Prostate gland (tissue), 2 donors: ENCODE data around the gene AKAP13. TPM values are rescaled to one million over a fixed set of nuclear protein-coding genes. Genes with fewer than 3 reads are reported as not detected.

Source experiments
- DNase-seq: peaks from one replicate; pipeline ENCODE4 v3.0.0-alpha.2; 2019; ENCODE audit warnings: low spot score
- H3K27ac ChIP-seq, 2 donors: fragments of 200-600 bp; sonication (generic); 2 replicates each; pipeline ENCODE4 v1.5.1; 2017 to 2019
- H3K27me3 ChIP-seq: fragments of 200-600 bp; sonication (generic); replicated peaks from 2 replicates; pipeline ENCODE4 v1.5.1; 2019; ENCODE audit not compliant: insufficient read depth
- H3K36me3 ChIP-seq, 2 donors: fragments of 200-600 bp; sonication (generic); 1 replicate in 1 of 2; 2 replicates in 1 of 2; pipeline versions ENCODE4 v1.5.1 to v1.8.1; 2017 to 2019
- H3K4me1 ChIP-seq: fragments of 200-600 bp; sonication (generic); replicated peaks from 2 replicates; pipeline ENCODE4 v1.5.1; 2019
- H3K4me3 ChIP-seq, 2 donors: fragments of 200-600 bp; sonication (generic); 2 replicates each; pipeline ENCODE4 v1.5.1; 2017 to 2019
- H3K9me3 ChIP-seq: fragments of 200-600 bp; sonication (generic); 2 replicates; pipeline ENCODE4 v1.5.1; 2017
- CTCF ChIP-seq, 4 experiments: fragments of 200-600 bp in 2 of 4; fragments of 450-650 bp in 2 of 4; sonication (generic) in 2 of 4; IDR thresholded peaks; 1 replicate in 3 of 4; 2 replicates in 1 of 4; pipeline ENCODE4 v1.5.1; 2016 to 2019; ENCODE audit warnings: antibody characterized with exemption in 4 of 4, mild to moderate bottlenecking in 2 of 4, moderate library complexity in 2 of 4
- POLR2A ChIP-seq: fragments of 450-650 bp; IDR thresholded peaks from one replicate; pipeline ENCODE4 v1.6.1; 2016; ENCODE audit warnings: antibody characterized with exemption, mild to moderate bottlenecking
- POLR2AphosphoS5 ChIP-seq: sonication (generic); formaldehyde crosslinking; IDR thresholded peaks from one replicate; pipeline ENCODE4 v1.6.1; 2017; ENCODE audit warnings: antibody characterized with exemption
- whole genome bisulfite sequencing: methylation state at CpG from one replicate; pipeline ENCODE4 v1.1.5; 2018; 5-methylcytosine and 5-hydroxymethylcytosine counted together
- intact Hi-C: fragments of 100-400 bp; cut with DNase I; formaldehyde crosslinking; loops from one replicate; pipeline ENCODE4 v1.14.2; 2022
- total RNA-seq, 2 donors: library from RNA; depleted of rRNA; stranded (reverse); fragments of >200 nt; gene quantifications; one replicate each; pipeline ENCODE4 v1.1.0, GENCODE V29; 2016

AKAP13 gene
- total RNA-seq, 2 donors from 2014 or later, result 102 to 195 TPM

- 94% methylated on average over 4 of the region's 4 CpGs for whole genome bisulfite sequencing
- Histone ChIP-seq H3K9me3 (no peaks in the 10 kb centered on the region), H3K36me3 (no peaks in the 10 kb centered on the region), H3K27me3 (no peaks in the 10 kb centered on the region), H3K4me3 (no peak overlapping the region), H3K27ac (no peak overlapping the region), H3K4me1 (no peaks in the 10 kb centered on the region)
- intact Hi-C loops, result no loop called here
- no peak for TF ChIP-seq CTCF (IDR thresholded peaks at IDR 0.05)
- TF ChIP-seq POLR2A, result no peak
- no peak for TF ChIP-seq POLR2AphosphoS5
- DNase-seq, result no peak
Observed at GRCh38 chr15:85681386-85681785, 301.0 kb downstream of the AKAP13 start.

GRCh38 chr15:85684174-85684710 lies 303.8 kb downstream of the AKAP13 start:
- H3K4me1 ChIP-seq, result no peaks in the 10 kb centered on the region
- WGBS, result 88% methylated on average over 6 of the region's 6 CpGs
- intact Hi-C loops, result no loop called here
- TF ChIP-seq POLR2AphosphoS5 (no peak), POLR2A (no peak), CTCF (IDR thresholded peaks at IDR 0.05) (no peak)
- H3K27me3 ChIP-seq, result no peaks in the 10 kb centered on the region
- H3K36me3 ChIP-seq, result no peaks in the 10 kb centered on the region
- H3K27ac ChIP-seq, result no peak overlapping the region
- H3K9me3 ChIP-seq, result no peaks in the 10 kb centered on the region
- no peak overlapping the region for H3K4me3 ChIP-seq
- no peak for DNase-seq

GRCh38 chr15:85685356-85685755 lies 305.0 kb downstream of the AKAP13 start:
- H3K4me1 ChIP-seq, result no peaks in the 10 kb centered on the region
- H3K4me3 ChIP-seq, result no peak overlapping the region
- WGBS, result 91% methylated on average over 9 of the region's 9 CpGs
- H3K27ac ChIP-seq, result no peak overlapping the region
- no peaks in the 10 kb centered on the region for H3K27me3 ChIP-seq
- no peaks in the 10 kb centered on the region for H3K36me3 ChIP-seq
- TF ChIP-seq CTCF (IDR thresholded peaks at IDR 0.05) (no peak), POLR2AphosphoS5 (no peak), POLR2A (no peak)
- intact Hi-C loops, result no loop called here
- no peaks in the 10 kb centered on the region for H3K9me3 ChIP-seq
- no peak for DNase-seq

GRCh38 chr15:85687329-85687728 lies 306.9 kb downstream of the AKAP13 start:
- Histone ChIP-seq H3K9me3 (no peaks in the 10 kb centered on the region), H3K4me1 (no peaks in the 10 kb centered on the region), H3K27me3 (no peaks in the 10 kb centered on the region), H3K4me3 (no peak overlapping the region), H3K36me3 (no peaks in the 10 kb centered on the region), H3K27ac (no peak overlapping the region)
- no peak for DNase-seq
- intact Hi-C loops, result no loop called here
- 90% methylated on average over 2 of the region's 2 CpGs for WGBS
- TF ChIP-seq CTCF (IDR thresholded peaks at IDR 0.05) (no peak), POLR2AphosphoS5 (no peak), POLR2A (no peak)

GRCh38 chr15:85688711-85689110 lies 308.3 kb downstream of the AKAP13 start:
- H3K36me3 ChIP-seq, result no peaks in the 10 kb centered on the region

More at GRCh38 chr15:85688711-85689110, 308.3 kb downstream of the AKAP13 start:
- Histone ChIP-seq H3K4me3 (no peak overlapping the region), H3K9me3 (no peaks in the 10 kb centered on the region), H3K4me1 (no peaks in the 10 kb centered on the region), H3K27ac (no peak overlapping the region), H3K27me3 (no peaks in the 10 kb centered on the region)
- TF ChIP-seq POLR2A (no peak), CTCF (IDR thresholded peaks at IDR 0.05) (no peak), POLR2AphosphoS5 (no peak)
- DNase-seq, result no peak
- 55% methylated on average over 3 of the region's 3 CpGs for WGBS
- intact Hi-C loops, result no loop called here
